DMS53 (cell line): ENCODE data around the gene LYPD3.
A peak's percentile ranks its signal among the peaks of the same experiment; 100 is the strongest.
"Not testable (repeated sequence)": the region's sequence is repeated elsewhere in the genome, so short reads cannot be mapped to it uniquely, and the experiment has no call there.

ENCODE experiments used
- DNase-seq: peaks from one replicate; lab custom pipeline; 2025; lab: John Stamatoyannopoulos, UW

The LYPD3 gene

GRCh38 chr19:43465468-43466120, at the start of gene LYPD3:
LYPD3 (minus strand) TSS chr19:43465608; CDS start chr19:43465571, 37 bp downstream.
- no peak for DNase-seq

- DNase-seq = not testable (repeated sequence)
These were observed 47.0 kb upstream of the LYPD3 start for GRCh38 chr19:43512399-43512798.

DNA sequence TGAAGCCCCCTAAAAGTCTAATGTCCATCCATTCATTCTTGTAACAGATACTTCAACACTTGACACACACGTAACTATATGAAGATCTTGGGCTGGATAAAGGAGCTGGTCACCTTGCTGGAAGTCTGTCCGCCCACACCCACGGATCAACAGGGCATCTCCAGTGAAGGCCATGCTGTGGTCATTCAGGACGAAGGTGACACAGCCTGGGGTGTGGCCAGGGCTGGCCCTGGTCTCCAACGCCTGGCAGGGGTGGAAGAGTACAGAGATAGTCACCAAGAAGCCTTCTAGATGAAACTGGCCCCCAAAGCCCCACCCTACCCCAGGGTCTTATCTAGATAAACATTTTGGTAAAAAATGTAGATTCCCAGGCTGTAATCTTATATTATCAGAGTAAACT, 45.9 kb upstream of the LYPD3 start:
- DNase-seq = no peak

DNA sequence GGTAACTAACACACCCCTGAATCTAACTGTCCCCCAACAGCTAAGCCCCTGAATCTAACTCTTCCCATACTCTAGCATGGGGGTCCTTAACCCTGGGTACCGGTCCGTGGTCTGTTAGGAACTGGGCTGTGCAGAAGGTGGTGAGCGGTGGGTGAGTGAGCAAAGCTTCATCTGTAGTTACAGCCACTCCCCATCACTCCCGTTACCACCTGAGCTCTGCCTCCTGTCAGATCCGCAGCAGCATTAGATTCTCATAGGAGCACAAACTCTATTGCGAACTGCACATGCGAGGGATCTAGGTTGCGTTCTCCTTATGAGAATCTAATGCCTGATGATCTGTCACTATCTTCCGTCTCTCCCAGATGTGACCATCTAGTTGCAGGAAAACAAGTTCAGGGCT, 45.3 kb upstream of the LYPD3 start:
- DNase-seq = no peak

GRCh38 chr19:43507880-43508279, 42.5 kb upstream of the LYPD3 start:
- no peak for DNase-seq

GRCh38 chr19:43506629-43507028, 41.2 kb upstream of the LYPD3 start:
- DNase-seq = no peak

DNA sequence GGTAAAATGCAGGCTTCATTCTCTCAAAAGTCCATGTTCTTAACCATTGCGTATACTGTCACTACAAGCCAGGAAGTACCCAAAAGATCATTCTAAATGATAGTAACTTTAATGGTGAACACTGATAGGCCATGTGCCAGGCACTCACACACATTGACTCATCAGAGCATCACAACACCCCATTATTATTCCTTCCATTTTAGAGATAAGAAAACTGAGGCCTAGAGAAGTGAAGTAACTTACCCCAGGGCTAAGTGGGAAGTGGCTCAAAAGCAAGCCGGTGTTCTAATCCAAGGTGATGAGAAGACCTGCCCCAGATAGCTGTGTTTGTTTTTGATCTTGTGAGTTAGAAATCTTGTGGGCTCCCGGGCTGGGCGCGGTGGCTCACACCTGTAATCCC, 40.5 kb upstream of the LYPD3 start:
- no peak for DNase-seq

DNA sequence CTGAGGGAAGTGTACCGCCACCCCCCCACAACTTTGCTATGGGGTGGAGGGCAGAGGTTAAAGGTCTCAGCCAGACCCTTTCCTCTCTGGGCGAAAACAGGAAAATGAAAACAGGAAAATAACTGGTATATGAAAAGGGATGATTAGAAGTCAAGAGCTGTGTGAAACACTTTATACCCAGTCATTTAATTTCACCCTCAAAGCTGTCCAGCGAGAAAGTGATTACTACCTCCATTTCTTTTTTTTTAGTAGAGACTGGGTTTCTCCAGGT, 39.7 kb upstream of the LYPD3 start:
- DNase-seq = no peak

DNA sequence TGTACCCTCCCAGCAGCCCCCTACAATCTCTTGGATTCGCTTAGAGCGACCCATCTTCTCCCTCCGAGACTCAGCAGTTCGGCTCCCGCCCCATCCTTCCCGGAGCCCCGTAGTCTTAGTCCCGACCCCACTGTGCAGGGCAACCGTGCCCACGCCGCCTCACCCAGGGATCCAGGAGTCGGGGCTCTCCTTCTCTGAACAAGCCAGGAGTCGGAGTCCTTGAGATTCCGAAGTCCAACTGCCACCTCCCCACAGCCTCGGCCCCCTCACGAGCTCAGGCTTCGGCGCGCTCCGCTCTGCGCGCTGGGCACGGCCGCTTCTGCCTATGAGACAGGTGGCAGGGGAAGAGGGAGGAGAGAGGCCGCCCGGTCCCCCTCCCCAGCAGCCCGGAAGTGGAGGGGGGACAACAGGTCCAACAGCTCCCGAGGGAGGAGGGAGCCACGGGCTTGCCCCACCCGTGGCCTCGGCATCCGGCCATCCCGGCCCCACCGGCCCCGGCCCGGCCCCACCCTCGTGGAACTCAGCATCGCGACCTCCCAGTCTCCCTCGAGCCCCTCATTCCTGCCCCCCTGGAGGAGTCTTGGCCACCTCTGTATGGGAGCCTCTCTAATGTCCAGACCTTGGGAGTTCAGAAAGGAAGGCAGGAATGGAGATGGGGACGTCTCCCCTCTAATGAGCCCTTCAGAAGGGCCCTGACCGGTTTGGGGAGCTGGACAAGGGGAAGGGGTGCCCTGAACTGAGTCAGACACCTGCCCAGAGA, 39.2 kb upstream of the LYPD3 start, which contains the start of gene PHLDB3:
PHLDB3 (minus strand) TSS at position 321 of the 760 bp plus-strand sequence. CDS start 628 bp downstream, outside the sequence.
- DNase-seq = peak; percentile 67

GRCh38 chr19:43503501-43504425, 38.4 kb upstream of the LYPD3 start:
- DNase-seq = peak; percentile 82

DNA sequence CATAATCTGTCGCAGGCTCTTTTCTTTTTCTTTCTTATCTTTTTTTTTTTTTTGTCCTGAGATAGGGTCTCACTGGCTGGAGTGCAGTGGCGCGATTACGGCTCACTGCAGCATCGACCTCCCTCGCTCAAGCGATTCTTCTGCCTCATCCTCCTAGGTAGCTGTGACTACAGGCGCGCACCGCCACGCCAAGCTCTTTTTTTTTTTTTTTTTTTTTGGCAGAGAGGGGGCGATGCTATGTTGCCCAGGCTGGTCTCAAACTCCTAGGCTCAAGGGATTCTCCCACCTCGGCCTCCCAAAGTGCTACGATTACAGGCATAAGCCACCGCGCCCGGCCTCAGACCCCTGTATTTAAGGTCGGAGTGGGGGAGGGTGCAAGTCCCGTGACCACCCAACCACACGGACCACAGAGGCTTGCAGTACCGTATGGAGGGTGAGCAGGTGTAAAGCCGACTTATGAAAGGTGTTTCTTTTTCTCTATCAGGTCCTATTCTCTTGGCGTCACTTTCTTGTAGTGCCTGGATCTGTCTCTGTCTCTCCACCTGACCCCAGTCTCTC, 37.1 kb upstream of the LYPD3 start:
- no peak for DNase-seq

DNA sequence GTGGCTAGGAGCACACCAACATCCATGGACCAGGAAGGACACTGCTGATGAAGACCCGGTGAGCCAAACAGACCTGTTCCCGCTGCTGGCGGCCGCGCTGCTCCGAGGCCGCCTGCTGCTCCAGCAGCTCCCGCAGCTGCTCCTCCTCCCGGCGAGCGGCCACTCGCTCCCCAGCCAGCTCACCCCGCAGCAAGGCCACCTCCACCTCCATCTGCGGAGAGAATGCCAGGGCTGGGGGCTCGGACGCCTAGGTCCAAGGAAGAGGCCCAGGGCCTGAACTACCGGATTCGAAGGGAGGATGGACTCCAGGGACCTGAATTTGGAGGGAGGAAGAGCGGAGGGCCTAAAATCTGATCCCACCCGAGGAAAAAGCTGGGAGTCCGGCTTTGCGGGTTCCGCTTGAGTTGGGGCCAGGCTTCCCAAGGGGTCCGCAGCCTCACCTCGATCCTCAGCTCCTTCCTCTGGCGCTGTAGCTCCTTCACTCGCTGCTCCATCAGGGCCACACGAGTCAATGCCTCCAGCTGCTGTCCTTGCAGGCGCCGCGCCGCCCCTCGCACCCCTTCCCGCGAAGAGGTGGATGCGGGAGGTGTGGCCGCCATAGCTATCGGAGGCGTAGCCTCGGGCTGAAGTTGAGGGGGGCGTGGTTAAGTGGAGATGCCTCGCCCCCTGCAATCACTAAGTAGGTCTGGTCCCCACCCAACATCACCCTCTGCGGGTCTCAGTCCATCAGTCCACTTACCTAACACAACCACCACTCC, 36.4 kb upstream of the LYPD3 start:
- DNase-seq = no peak

DNA sequence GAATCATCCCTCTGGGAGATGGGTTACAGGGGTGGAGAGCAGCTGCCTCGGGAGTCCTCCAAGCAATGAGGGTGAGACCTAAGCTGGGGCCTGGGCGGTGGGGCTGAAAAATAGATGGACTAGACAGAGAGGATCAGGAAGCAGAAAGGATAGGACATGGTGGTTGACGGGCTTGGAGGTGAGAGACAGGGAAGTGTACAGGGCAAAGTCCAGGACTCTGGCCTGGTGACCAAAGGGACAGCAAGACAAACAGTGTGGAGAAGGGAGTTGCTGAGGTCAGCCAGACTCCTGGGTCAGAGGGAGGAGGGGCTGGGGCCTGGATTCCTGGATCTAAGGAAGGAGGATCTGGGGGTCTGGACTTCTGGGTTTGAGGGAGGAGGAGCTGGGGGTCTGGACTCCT, 33.6 kb upstream of the LYPD3 start:
- DNase-seq = no peak

GRCh38 chr19:43498233-43498842, 32.9 kb upstream of the LYPD3 start:
- DNase-seq = no peak

DNA sequence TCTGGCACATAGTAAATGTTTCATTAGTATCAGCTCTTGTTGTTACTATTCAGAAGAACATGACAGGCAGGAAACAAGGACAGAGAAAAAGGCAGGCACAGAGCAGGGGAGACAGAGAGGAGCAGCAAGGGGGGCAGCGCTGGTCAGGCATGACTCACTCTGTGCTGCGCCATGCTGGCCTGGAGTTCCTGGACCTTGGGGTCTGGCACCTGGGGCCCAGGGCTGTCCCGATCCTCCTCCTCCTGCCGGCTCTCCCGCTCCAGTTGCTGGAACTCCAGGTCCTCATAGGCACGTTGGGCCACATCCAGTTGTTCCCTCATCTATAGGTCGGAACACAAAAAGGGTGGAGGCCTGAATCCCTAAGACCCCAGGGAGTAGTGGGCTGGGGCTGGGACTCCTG, 31.6 kb upstream of the LYPD3 start:
- no peak for DNase-seq

- no peak for DNase-seq
These were observed 29.7 kb upstream of the LYPD3 start for GRCh38 chr19:43495082-43495481.

DNA sequence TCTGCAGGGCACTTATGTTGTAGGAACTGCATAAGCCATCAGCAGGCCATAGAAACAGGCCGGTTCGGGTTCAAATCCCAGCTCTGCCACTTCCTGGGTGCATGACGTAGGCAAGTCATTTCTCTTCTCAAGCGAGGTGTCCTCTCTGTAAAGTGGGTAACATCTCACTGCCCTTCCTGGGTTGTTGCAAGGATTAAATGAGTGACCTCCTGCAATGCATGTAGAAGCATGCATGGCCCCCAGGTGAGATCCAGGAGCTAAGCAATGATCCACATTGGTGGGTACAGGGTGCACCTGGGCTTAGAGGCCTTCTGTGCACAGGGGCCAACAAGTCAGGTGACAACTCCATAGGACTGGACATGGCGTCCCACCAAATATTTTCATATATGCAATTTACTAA, 25.4 kb upstream of the LYPD3 start:
- no peak for DNase-seq

DNA sequence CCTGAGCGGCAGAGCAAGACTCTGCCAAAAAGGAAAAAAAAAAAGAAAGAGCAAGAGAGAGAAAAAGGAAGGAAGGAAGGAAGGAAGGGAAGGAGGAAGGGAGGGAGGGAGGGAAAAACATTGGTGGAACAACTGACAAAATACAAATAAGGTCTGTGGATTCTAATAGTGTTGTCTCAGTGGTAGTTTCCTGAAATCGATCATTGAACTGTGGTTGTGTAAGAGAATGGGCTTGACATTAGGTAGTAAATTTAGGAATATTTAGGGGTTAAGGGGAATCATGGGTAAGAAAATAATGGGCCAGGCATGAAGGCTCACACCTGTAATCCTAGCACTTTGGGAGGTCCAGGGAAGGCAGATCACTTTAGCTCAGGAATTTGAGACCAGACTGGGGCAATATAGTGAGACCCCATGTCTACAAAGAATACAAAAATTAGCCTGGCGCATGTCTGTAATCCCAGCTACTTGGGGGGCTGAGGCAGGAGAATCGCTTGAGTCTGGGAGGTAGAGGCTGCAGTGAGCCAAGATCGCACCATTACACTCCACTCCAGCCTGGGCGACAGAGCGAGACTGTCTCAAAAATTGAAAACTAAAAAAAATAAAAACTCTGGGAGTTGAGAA, 24.7 kb upstream of the LYPD3 start:
- DNase-seq = no peak

GRCh38 chr19:43489310-43489709, 23.9 kb upstream of the LYPD3 start:
- no peak for DNase-seq

GRCh38 chr19:43488179-43488578, 22.8 kb upstream of the LYPD3 start:
- no peak for DNase-seq

DNA sequence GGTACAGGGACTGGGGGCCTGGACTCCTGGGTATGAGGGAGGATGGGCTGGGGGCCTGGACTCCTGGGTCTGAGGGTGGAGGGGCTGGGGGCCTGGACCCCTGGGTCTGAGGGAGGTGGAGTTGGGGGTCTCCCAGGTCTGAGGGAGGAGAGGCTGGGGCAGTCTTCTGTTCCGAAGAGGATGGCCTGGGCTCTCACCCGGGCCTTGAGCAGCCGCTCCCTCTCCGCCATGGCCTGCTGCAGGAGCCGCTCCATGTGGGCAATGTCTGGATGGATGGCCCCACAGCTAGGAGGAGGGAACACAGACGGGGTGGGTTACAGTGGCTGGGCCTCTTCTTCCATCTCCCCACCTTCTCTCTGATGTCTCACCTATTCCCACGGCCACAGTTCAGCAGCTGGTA, 21.0 kb upstream of the LYPD3 start:
- DNase-seq = no peak
